GM10266 (cell line): ENCODE data around the gene KRT78.

ENCODE experiments used
- DNase-seq: peaks from one replicate; pipeline ENCODE4 v3.0.0; 2012; ENCODE audit errors: extremely low spot score
- CTCF ChIP-seq: IDR thresholded peaks from 2 replicates; pipeline ENCODE4 v1.5.1; 2012; ENCODE audit warnings: mild to moderate bottlenecking, low read depth; ENCODE audit not compliant: control insufficient read depth, insufficient read depth; ENCODE audit errors: missing control alignments

KRT78 gene

GRCh38 chr12:52794479-52795331 is 54.1 kb downstream of the KRT78 start:
- no peak for DNase-seq
- no peak for TF ChIP-seq CTCF

- TF ChIP-seq CTCF, result no peak
Observed at GRCh38 chr12:52792185-52793029, 56.4 kb downstream of the KRT78 start.

GRCh38 chr12:52791271-52792184 is 57.3 kb downstream of the KRT78 start:
- TF ChIP-seq CTCF, result no peak
- no peak for DNase-seq

More at GRCh38 chr12:52792185-52793029, 56.4 kb downstream of the KRT78 start:
- no peak for DNase-seq

GRCh38 chr12:52790427-52791270 is 58.1 kb downstream of the KRT78 start:
- no peak for TF ChIP-seq CTCF
- DNase-seq, result no peak

GRCh38 chr12:52789637-52790426 is 59.0 kb downstream of the KRT78 start:
- TF ChIP-seq CTCF, result no peak
- no peak for DNase-seq
